B cell (primary cell): Measurements from ENCODE around the gene ARL14EP. TPM values are rescaled to one million over a fixed set of nuclear protein-coding genes. Genes with fewer than 3 reads are reported as not detected.

Experiments used
- ATAC-seq: fragments of 200-7000 bp; cut with Tn5 transposase; one replicate; pipeline ENCODE4 v1.10.0; 2021; ENCODE audit warnings: low read depth, mild to moderate bottlenecking, moderate number of reproducible peaks, moderate library complexity
- CTCF ChIA-PET: fragments of 350-600 bp; sonication (Branson Sonifier 250); formaldehyde crosslinking; loops from one replicate; lab custom pipeline; 2021; ENCODE audit warnings: antibody characterized with exemption, inconsistent platforms; lab: Charles Lee
- POLR2A ChIA-PET: fragments of 350-600 bp; sonication (Branson Sonifier 250); formaldehyde crosslinking; loops from one replicate; lab custom pipeline; 2021; ENCODE audit warnings: antibody characterized with exemption; lab: Charles Lee
- DNase-seq: peaks from one replicate; pipeline ENCODE4 v3.0.0; 2013
- H2AFZ ChIP-seq: 2 replicates; pipeline ENCODE4 v1.6.1; 2012; ENCODE audit warnings: mild to moderate bottlenecking, low read depth, low read length; ENCODE audit not compliant: insufficient read depth, poor library complexity, severe bottlenecking
- H3K27ac ChIP-seq, 2 donors: 1 replicate in 1 of 2; 2 replicates in 1 of 2; pipeline ENCODE4 v1.5.1; 2012 to 2013; ENCODE audit warnings: low read length in 2 of 2, mild to moderate bottlenecking in 2 of 2, moderate library complexity in 1 of 2
- H3K27me3 ChIP-seq, 4 experiments: fragments of 200-600 bp in 1 of 4; sonication (generic) in 1 of 4; replicated peaks in 1 of 4; 1 replicate in 2 of 4; 2 replicates in 2 of 4; pipeline versions ENCODE4 v1.6.1 to v1.7.0; 2013 to 2016; ENCODE audit warnings: low read length in 3 of 4, mild to moderate bottlenecking in 2 of 4, mixed read lengths in 1 of 4, moderate library complexity in 1 of 4; ENCODE audit not compliant: insufficient read depth in 4 of 4, control insufficient read depth in 3 of 4; ENCODE audit errors: control extremely low read depth in 1 of 4
- H3K36me3 ChIP-seq, 2 experiments: replicated peaks in 1 of 2; 1 replicate in 1 of 2; 2 replicates in 1 of 2; pipeline versions ENCODE4 v1.6.1 to v1.7.1; 2013; ENCODE audit warnings: low read length in 1 of 2; ENCODE audit not compliant: insufficient read depth in 2 of 2, control insufficient read depth in 1 of 2; ENCODE audit errors: control extremely low read depth in 1 of 2, extremely low read depth in 1 of 2
- H3K4me1 ChIP-seq, 2 donors: fragments of 200-600 bp in 1 of 2; sonication (generic) in 1 of 2; 1 replicate in 1 of 2; 2 replicates in 1 of 2; pipeline versions ENCODE4 v1.5.1 to v1.6.1; 2013 to 2017; ENCODE audit warnings: low read length in 2 of 2; ENCODE audit not compliant: control insufficient read depth in 2 of 2, insufficient read depth in 2 of 2
- H3K4me2 ChIP-seq: replicated peaks from 2 replicates; pipeline ENCODE3; 2012; ENCODE audit warnings: mild to moderate bottlenecking, low read depth, low read length; ENCODE audit not compliant: poor library complexity, severe bottlenecking
- H3K4me3 ChIP-seq, 5 experiments: fragments of 200-600 bp in 1 of 5; sonication (generic) in 1 of 5; 1 replicate in 3 of 5; 2 replicates in 2 of 5; pipeline versions ENCODE4 v1.5.1 to v1.7.0; 2011 to 2016; ENCODE audit warnings: low read length in 4 of 5, mild to moderate bottlenecking in 4 of 5, low read depth in 2 of 5, control low read depth in 1 of 5, moderate library complexity in 1 of 5; ENCODE audit not compliant: insufficient read depth in 1 of 5; ENCODE audit errors: control extremely low read depth in 1 of 5, extremely low read depth in 1 of 5
- H3K79me2 ChIP-seq: fragments of 200-600 bp; sonication (generic); one replicate; pipeline ENCODE4 v1.6.0; 2016; ENCODE audit warnings: low read length; ENCODE audit not compliant: control insufficient read depth, insufficient read depth
- H3K9ac ChIP-seq: fragments of 200-600 bp; sonication (generic); 2 replicates; pipeline ENCODE4 v1.6.1; 2017; ENCODE audit warnings: mild to moderate bottlenecking, low read length, moderate library complexity
- H3K9me3 ChIP-seq, 3 donors: one replicate each; pipeline versions ENCODE4 v1.6.1 to v1.7.1; 2013; ENCODE audit warnings: low read length in 2 of 3; ENCODE audit not compliant: control insufficient read depth in 2 of 3, insufficient read depth in 1 of 3; ENCODE audit errors: control extremely low read depth in 1 of 3
- H4K20me1 ChIP-seq: 2 replicates; pipeline ENCODE4 v1.6.0; 2012; ENCODE audit warnings: mild to moderate bottlenecking, low read length; ENCODE audit not compliant: insufficient read depth, control insufficient read depth, poor library complexity, severe bottlenecking
- H3K27ac Mint-ChIP-seq: one replicate; pipeline ENCODE4 v1.8.0; 2021; ENCODE audit warnings: mixed read lengths
- H3K27me3 Mint-ChIP-seq: one replicate; pipeline ENCODE4 v1.8.0; 2021; ENCODE audit warnings: mixed read lengths
- H3K4me1 Mint-ChIP-seq: one replicate; pipeline ENCODE4 v1.8.0; 2021; ENCODE audit warnings: mixed read lengths
- H3K4me3 Mint-ChIP-seq: one replicate; pipeline ENCODE4 v1.8.0; 2021; ENCODE audit warnings: mixed read lengths
- H3K9me3 Mint-ChIP-seq: one replicate; pipeline ENCODE4 v1.8.0; 2022; ENCODE audit warnings: mixed read lengths; ENCODE audit not compliant: insufficient read depth
- CTCF ChIP-seq: fragments of 200-600 bp; IDR thresholded peaks from one replicate; pipeline ENCODE4 v1.8.0; 2022; ENCODE audit warnings: antibody characterized with exemption, mild to moderate bottlenecking
- EZH2 ChIP-seq: IDR thresholded peaks from 2 replicates; pipeline ENCODE4 v1.6.1; 2012; ENCODE audit warnings: borderline replicate concordance, low read depth, mild to moderate bottlenecking, moderate library complexity, low read length; ENCODE audit not compliant: insufficient read depth, poor library complexity, severe bottlenecking
- WGBS: methylation state at CpG from one replicate; pipeline ENCODE4 v1.1.5; 2013; ENCODE audit warnings: missing lambda C conversion rate; ENCODE audit not compliant: insufficient coverage; 5-methylcytosine and 5-hydroxymethylcytosine counted together
- intact Hi-C: fragments of 100-400 bp; cut with micrococcal nuclease; formaldehyde crosslinking; loops from one replicate; pipeline ENCODE4 v1.10.0; 2022
- polyA plus RNA-seq: library from polyadenylated mRNA; depleted of rRNA; stranded (reverse); fragments of >200 nt; gene quantifications from 2 replicates; pipeline ENCODE4 v1.2.3, GENCODE V29; 2012
- total RNA-seq, 2 donors: library from RNA; stranded (reverse); fragments of 120-200 nt in 1 of 2; gene quantifications; 1 replicate in 1 of 2; 2 replicates in 1 of 2; pipeline versions ENCODE4 v1.2.3 to v1.2.4, GENCODE V29; 2013 to 2022

Gene ARL14EP
- total and polyA plus RNA-seq, 2 donors (not counting 1 experiment from before 2014, with no cell fraction given), result 19.9 to 47.3 TPM

GRCh38 chr11:30284836-30285235 is 38.1 kb upstream of the ARL14EP start:
- Mint-ChIP-seq H3K27me3 (peaks cover 9% of the 10 kb centered on the region), H3K27ac (no peak overlapping the region), H3K9me3 (no peaks in the 10 kb centered on the region), H3K4me3 (no peak overlapping the region), H3K4me1 (peaks cover 13% of the 10 kb centered on the region)
- intact Hi-C loops, result no loop called here
- CTCF ChIA-PET, result no interaction called here
- peaks cover 12 to 19% of the 10 kb centered on the region in 2 donors for H3K4me1 ChIP-seq
- H3K4me2 ChIP-seq, result no peak overlapping the region
- no peak for TF ChIP-seq CTCF
- no peak for ATAC-seq
- H2AFZ ChIP-seq, result no peak overlapping the region
- H3K79me2 ChIP-seq, result no peaks in the 10 kb centered on the region
- H4K20me1 ChIP-seq, result no peaks in the 10 kb centered on the region
- H3K4me3 ChIP-seq, result no peak overlapping the region
- no peak overlapping the region for H3K9ac ChIP-seq
- no CpG with 5 or more reads among the region's 3 CpGs for WGBS
- POLR2A ChIA-PET, result no interaction called here
- no peaks in the 10 kb centered on the region for H3K36me3 ChIP-seq
- H3K27me3 ChIP-seq, result no peaks in the 10 kb centered on the region
- no peak overlapping the region for H3K27ac ChIP-seq
- peaks cover 0 to 3% (median 0%) of the 10 kb centered on the region in 3 donors for H3K9me3 ChIP-seq
- DNase-seq, result no peak

GRCh38 chr11:30285416-30286121 is 37.3 kb upstream of the ARL14EP start:
- H3K27me3 ChIP-seq, result peaks cover 0 to 2% (median 0%) of the 10 kb centered on the region in 4 experiments
- whole genome bisulfite sequencing, result no CpG with 5 or more reads among the region's 3 CpGs
- Mint-ChIP-seq H3K4me1 (peaks cover 13% of the 10 kb centered on the region), H3K27ac (no peak overlapping the region), H3K4me3 (no peak overlapping the region), H3K9me3 (no peaks in the 10 kb centered on the region), H3K27me3 (peaks cover 9% of the 10 kb centered on the region)
- no peak overlapping the region for H3K27ac ChIP-seq
- no peaks in the 10 kb centered on the region for H3K36me3 ChIP-seq
- H3K9me3 ChIP-seq, result no peaks in the 10 kb centered on the region
- TF ChIP-seq CTCF, result no peak
- no peak for TF ChIP-seq EZH2
- no peak overlapping the region for H3K4me2 ChIP-seq
- H3K4me1 ChIP-seq, result peaks cover 12 to 19% of the 10 kb centered on the region in 2 donors
- H3K4me3 ChIP-seq, result no peak overlapping the region
- ChIA-PET CTCF (no interaction called here), POLR2A (no interaction called here)
- no peak overlapping the region for H3K9ac ChIP-seq
- no peak overlapping the region for H2AFZ ChIP-seq
- intact Hi-C loops, result no loop called here
- H4K20me1 ChIP-seq, result no peaks in the 10 kb centered on the region
- DNase-seq (no peak), ATAC-seq (no peak)
- H3K79me2 ChIP-seq, result no peaks in the 10 kb centered on the region
